ENCODE results near the gene USHBP1. TPM values are rescaled to one million over a fixed set of nuclear protein-coding genes. Genes with fewer than 3 reads are reported as not detected.
"Not testable (repeated sequence)": the region's sequence is repeated elsewhere in the genome, so short reads cannot be mapped to it uniquely, and the experiment has no call there.

Gene USHBP1
- total RNA-seq, 1 donor from 2014 or later, result not detected

GRCh38 chr19:17285415-17286135 is 21.0 kb upstream of the USHBP1 start:
- TF ChIP-seq CTCF (conservative IDR thresholded peaks at IDR 0.05; ENCODE audit: low read depth, low read length), result no peak
- no peak overlapping the region for H3K4me3 ChIP-seq (ENCODE audit: low read depth, low read length)
- no peak for DNase-seq (ENCODE audit: low read depth)

GRCh38 chr19:17283504-17283996 is 19.0 kb upstream of the USHBP1 start:
- DNase-seq (ENCODE audit: low read depth), result no peak
- H3K4me3 ChIP-seq (ENCODE audit: low read depth, low read length), result no peak overlapping the region
- no peak for TF ChIP-seq CTCF (conservative IDR thresholded peaks at IDR 0.05; ENCODE audit: low read depth, low read length)

- H3K4me3 ChIP-seq (ENCODE audit: low read depth, low read length), result peak overlapping the region; percentile 47
- TF ChIP-seq CTCF (conservative IDR thresholded peaks at IDR 0.05; ENCODE audit: low read depth, low read length), result peak; percentile 83
- no peak for DNase-seq (ENCODE audit: low read depth)
These were observed 18.1 kb upstream of the USHBP1 start for GRCh38 chr19:17282488-17283125.

- DNase-seq (ENCODE audit: low read depth), result no peak
- H3K4me3 ChIP-seq (ENCODE audit: low read depth, low read length), result peak within 1 kb of the TSS; percentile 47
- no peak for TF ChIP-seq CTCF (conservative IDR thresholded peaks at IDR 0.05; ENCODE audit: low read depth, low read length)
These were observed 17.1 kb upstream of the USHBP1 start, which contains the start of gene ANKLE1 for GRCh38 chr19:17281391-17282304. Gene ANKLE1 (plus strand): TSS chr19:17281901. CDS start chr19:17281921, 20 bp downstream.

GRCh38 chr19:17279436-17279835 is 14.9 kb upstream of the USHBP1 start:
- TF ChIP-seq CTCF (conservative IDR thresholded peaks at IDR 0.05; ENCODE audit: low read depth, low read length), result no peak
- no peak overlapping the region for H3K4me3 ChIP-seq (ENCODE audit: low read depth, low read length)
- DNase-seq (ENCODE audit: low read depth), result no peak

GRCh38 chr19:17275441-17276175 is 11.1 kb upstream of the USHBP1 start:
- no peak for DNase-seq (ENCODE audit: low read depth)
- H3K4me3 ChIP-seq (ENCODE audit: low read depth, low read length), result no peak overlapping the region
- TF ChIP-seq CTCF (conservative IDR thresholded peaks at IDR 0.05; ENCODE audit: low read depth, low read length), result no peak

- H3K4me3 ChIP-seq (ENCODE audit: low read depth, low read length); DNase-seq (ENCODE audit: low read depth): not testable (repeated sequence)
These were observed 10.3 kb upstream of the USHBP1 start for GRCh38 chr19:17274892-17275291.
